Kidney capillary endothelial cell (primary cell): Measurements from ENCODE around the gene SLCO2A1.

Source experiments
- DNase-seq: peaks from one replicate; pipeline ENCODE4 v3.0.0-alpha.2; 2018; ENCODE audit warnings: low spot score

Gene SLCO2A1

GRCh38 chr3:133933097-133934024 lies 96.4 kb downstream of the SLCO2A1 start:
- DNase-seq, result no peak

- DNase-seq, result no peak
These were observed 97.7 kb downstream of the SLCO2A1 start for GRCh38 chr3:133932009-133932408.

GRCh38 chr3:133931084-133931483 lies 98.6 kb downstream of the SLCO2A1 start:
- no peak for DNase-seq

- DNase-seq, result peak; percentile 78
These were observed 99.3 kb downstream of the SLCO2A1 start for GRCh38 chr3:133930341-133930933.

- no peak for DNase-seq
These were observed 100.7 kb downstream of the SLCO2A1 start for GRCh38 chr3:133928903-133929607.

- no peak for DNase-seq
These were observed 101.4 kb downstream of the SLCO2A1 start for GRCh38 chr3:133928136-133928893.

GRCh38 chr3:133927540-133928066 lies 102.1 kb downstream of the SLCO2A1 start:
- DNase-seq, result peak; percentile 36

GRCh38 chr3:133926736-133927539 lies 102.8 kb downstream of the SLCO2A1 start:
- no peak for DNase-seq

- DNase-seq, result no peak
These were observed 103.6 kb downstream of the SLCO2A1 start for GRCh38 chr3:133925960-133926735.

GRCh38 chr3:133924041-133924440 lies 105.7 kb downstream of the SLCO2A1 start:
- no peak for DNase-seq

- no peak for DNase-seq
These were observed 108.1 kb downstream of the SLCO2A1 start for GRCh38 chr3:133921592-133921991.

- no peak for DNase-seq
These were observed 112.6 kb downstream of the SLCO2A1 start for GRCh38 chr3:133917144-133917543.

- DNase-seq, result no peak
These were observed 113.8 kb downstream of the SLCO2A1 start for GRCh38 chr3:133915685-133916658.

- DNase-seq, result no peak
These were observed 114.7 kb downstream of the SLCO2A1 start for GRCh38 chr3:133914839-133915600.

- DNase-seq, result no peak
These were observed 119.3 kb downstream of the SLCO2A1 start for GRCh38 chr3:133910422-133910821.

- DNase-seq, result no peak
These were observed 124.3 kb downstream of the SLCO2A1 start for GRCh38 chr3:133905376-133905775.

- DNase-seq, result no peak
These were observed 127.9 kb downstream of the SLCO2A1 start for GRCh38 chr3:133901847-133902246.

- no peak for DNase-seq
These were observed 128.6 kb downstream of the SLCO2A1 start for GRCh38 chr3:133901083-133901482.
